ENCODE measurements around the gene CALB2. TPM values are rescaled to one million over a fixed set of nuclear protein-coding genes. Genes with fewer than 3 reads are reported as not detected.
A peak's percentile ranks its signal among the peaks of the same experiment; 100 is the strongest.

CALB2 gene
- total RNA-seq, 2 donors from 2014 or later, result 0.81 TPM; not detected in 1

GRCh38 chr16:71408536-71408935 lies 50.0 kb downstream of the CALB2 start:
- TF ChIP-seq, protein P1, sequence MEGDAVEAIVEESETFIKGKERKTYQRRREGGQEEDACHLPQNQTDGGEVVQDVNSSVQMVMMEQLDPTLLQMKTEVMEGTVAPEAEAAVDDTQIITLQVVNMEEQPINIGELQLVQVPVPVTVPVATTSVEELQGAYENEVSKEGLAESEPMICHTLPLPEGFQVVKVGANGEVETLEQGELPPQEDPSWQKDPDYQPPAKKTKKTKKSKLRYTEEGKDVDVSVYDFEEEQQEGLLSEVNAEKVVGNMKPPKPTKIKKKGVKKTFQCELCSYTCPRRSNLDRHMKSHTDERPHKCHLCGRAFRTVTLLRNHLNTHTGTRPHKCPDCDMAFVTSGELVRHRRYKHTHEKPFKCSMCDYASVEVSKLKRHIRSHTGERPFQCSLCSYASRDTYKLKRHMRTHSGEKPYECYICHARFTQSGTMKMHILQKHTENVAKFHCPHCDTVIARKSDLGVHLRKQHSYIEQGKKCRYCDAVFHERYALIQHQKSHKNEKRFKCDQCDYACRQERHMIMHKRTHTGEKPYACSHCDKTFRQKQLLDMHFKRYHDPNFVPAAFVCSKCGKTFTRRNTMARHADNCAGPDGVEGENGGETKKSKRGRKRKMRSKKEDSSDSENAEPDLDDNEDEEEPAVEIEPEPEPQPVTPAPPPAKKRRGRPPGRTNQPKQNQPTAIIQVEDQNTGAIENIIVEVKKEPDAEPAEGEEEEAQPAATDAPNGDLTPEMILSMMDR (IDR thresholded peaks at IDR 0.05), result no peak
- H3K27me3 ChIP-seq (replicated peaks; ENCODE audit: insufficient read depth), result no peaks in the 10 kb centered on the region
- no peaks in the 10 kb centered on the region for H3K36me3 ChIP-seq
- no peak overlapping the region for H3K4me3 ChIP-seq
- ATAC-seq (ENCODE audit: insufficient number of reproducible peaks, low FRiP score, low read depth) (no peak), DNase-seq (ENCODE audit: low spot score) (no peak)
- H3K4me1 ChIP-seq (ENCODE audit: control insufficient read depth in 1 of 2, low read depth in 2 of 2), result no peaks in the 10 kb centered on the region
- no peaks in the 10 kb centered on the region for H3K9me3 ChIP-seq
- no peak overlapping the region for H3K27ac ChIP-seq

DNA sequence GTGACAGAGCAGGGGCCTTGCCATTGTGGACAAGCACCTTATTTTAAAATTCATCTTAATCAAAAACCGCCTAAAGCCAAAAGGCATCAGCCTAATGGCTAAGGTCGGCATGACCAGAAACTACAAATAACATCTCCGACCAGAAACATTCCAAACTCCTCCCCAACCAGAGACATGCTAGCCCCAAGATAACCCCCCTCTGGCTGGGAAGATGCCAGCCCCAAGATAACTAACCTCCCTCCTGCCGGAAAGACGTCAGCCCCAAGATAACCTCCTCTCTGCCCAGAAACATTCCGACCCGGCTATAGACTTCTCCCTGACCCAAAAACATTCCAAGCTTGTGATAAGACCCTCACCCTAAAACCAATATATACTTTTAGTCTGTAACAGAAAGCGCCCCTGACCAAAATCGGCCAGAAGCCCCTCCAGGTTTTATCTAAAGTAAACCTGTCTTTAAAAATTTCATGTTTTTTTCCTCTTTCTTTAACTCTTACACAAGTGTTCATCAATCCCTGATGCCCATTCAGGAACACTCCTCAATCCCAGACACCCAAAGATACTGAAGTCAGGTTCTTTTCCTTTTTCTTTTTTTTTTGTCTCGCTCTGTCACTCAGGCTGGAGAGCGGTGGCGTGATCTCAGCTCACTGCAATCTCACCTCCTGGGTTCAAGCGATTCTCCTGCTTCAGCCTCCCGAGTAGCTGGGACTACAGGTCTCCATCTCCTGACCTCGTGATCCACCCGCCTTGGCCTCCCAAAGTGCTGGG lies 50.7 kb downstream of the CALB2 start:
- TF ChIP-seq, protein P1 (IDR thresholded peaks at IDR 0.05), result no peak
- Histone ChIP-seq H3K27me3 (replicated peaks; ENCODE audit: insufficient read depth) (no peaks in the 10 kb centered on the region), H3K4me3 (no peak overlapping the region), H3K36me3 (no peaks in the 10 kb centered on the region), H3K4me1 (ENCODE audit: control insufficient read depth in 1 of 2, low read depth in 2 of 2) (no peaks in the 10 kb centered on the region), H3K9me3 (no peaks in the 10 kb centered on the region), H3K27ac (no peak overlapping the region)
- ATAC-seq (ENCODE audit: insufficient number of reproducible peaks, low FRiP score, low read depth), result no peak
- DNase-seq (ENCODE audit: low spot score), result no peak

DNA sequence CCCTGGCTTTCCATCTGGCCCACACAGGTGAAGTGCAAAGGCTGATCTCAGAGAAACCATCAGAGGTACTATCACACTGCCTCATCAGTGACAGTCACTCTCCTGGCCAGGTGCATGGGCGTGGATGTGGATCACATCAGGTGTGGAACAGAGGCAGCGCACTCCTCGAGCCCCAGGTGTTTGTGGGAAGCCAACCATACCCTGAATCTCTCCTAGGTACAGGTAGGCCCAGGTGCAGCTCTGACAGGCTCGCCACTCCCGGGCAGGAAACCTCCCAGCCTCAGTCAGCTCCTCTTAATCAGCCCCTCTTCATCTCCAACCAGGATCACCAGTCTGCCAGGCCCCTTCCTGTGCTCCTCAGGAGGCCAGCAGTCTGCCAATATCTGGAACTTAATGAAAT lies 51.6 kb downstream of the CALB2 start:
- no peaks in the 10 kb centered on the region for H3K9me3 ChIP-seq
- H3K27me3 ChIP-seq (replicated peaks; ENCODE audit: insufficient read depth), result no peaks in the 10 kb centered on the region
- ATAC-seq (ENCODE audit: insufficient number of reproducible peaks, low FRiP score, low read depth) (no peak), DNase-seq (ENCODE audit: low spot score) (no peak)
- H3K27ac ChIP-seq, result no peak overlapping the region
- TF ChIP-seq, protein P1 (IDR thresholded peaks at IDR 0.05), result no peak
- no peak overlapping the region for H3K4me3 ChIP-seq
- no peaks in the 10 kb centered on the region for H3K4me1 ChIP-seq (ENCODE audit: control insufficient read depth in 1 of 2, low read depth in 2 of 2)
- no peaks in the 10 kb centered on the region for H3K36me3 ChIP-seq

GRCh38 chr16:71412270-71413160 lies 54.0 kb downstream of the CALB2 start:
- ATAC-seq (ENCODE audit: insufficient number of reproducible peaks, low FRiP score, low read depth) (peak; percentile 72), DNase-seq (ENCODE audit: low spot score) (no peak)
- no peaks in the 10 kb centered on the region for H3K9me3 ChIP-seq
- no peaks in the 10 kb centered on the region for H3K27me3 ChIP-seq (replicated peaks; ENCODE audit: insufficient read depth)
- no peak overlapping the region for H3K27ac ChIP-seq
- TF ChIP-seq, protein P1 (IDR thresholded peaks at IDR 0.05), result peak; percentile 92
- H3K4me1 ChIP-seq (ENCODE audit: control insufficient read depth in 1 of 2, low read depth in 2 of 2), result no peaks in the 10 kb centered on the region
- H3K4me3 ChIP-seq, result no peak overlapping the region
- no peaks in the 10 kb centered on the region for H3K36me3 ChIP-seq

GRCh38 chr16:71413341-71413740 lies 54.8 kb downstream of the CALB2 start:
- Histone ChIP-seq H3K4me1 (ENCODE audit: control insufficient read depth in 1 of 2, low read depth in 2 of 2) (no peaks in the 10 kb centered on the region), H3K27me3 (replicated peaks; ENCODE audit: insufficient read depth) (no peaks in the 10 kb centered on the region), H3K36me3 (no peaks in the 10 kb centered on the region), H3K27ac (no peak overlapping the region), H3K9me3 (no peaks in the 10 kb centered on the region), H3K4me3 (no peak overlapping the region)
- TF ChIP-seq, protein P1 (IDR thresholded peaks at IDR 0.05), result no peak
- no peak for ATAC-seq (ENCODE audit: insufficient number of reproducible peaks, low FRiP score, low read depth)
- no peak for DNase-seq (ENCODE audit: low spot score)
